ENCODE results near the gene PSMD9. TPM values are rescaled to one million over a fixed set of nuclear protein-coding genes. Genes with fewer than 3 reads are reported as not detected.

The PSMD9 gene
- 78.3 and 86.4 TPM in 2 replicates for total RNA-seq (2021)
- percentile 79 among the genes with signal in this experiment for Bru-seq, nascent RNA
- percentile 88 among the genes with signal in this experiment for BruChase-seq, experiment 1, labeled RNA remaining after a 2-hour chase
- BruChase-seq, experiment 2, labeled RNA remaining after a 6-hour chase = percentile 93 among the genes with signal in this experiment
- long read RNA-seq, transcript PSMD9-207 (6 exons, 2,784 nt) = major isoform, 152 of 175 reads
- long read RNA-seq, transcript PSMD9-201 (6 exons, 2,307 nt) = minor isoform, 11 of 175 reads
- long read RNA-seq, transcript PSMD9-208 (4 exons, 516 nt) = minor isoform, 7 of 175 reads
- long read RNA-seq, partial matches to known transcripts = 1 of 175 reads
- long read RNA-seq, other reads (novel, unspliced or antisense) = 2 of 175 reads

GRCh38 chr12:121888478-121889273 lies at the start of gene PSMD9:
Gene PSMD9 (plus strand): TSS chr12:121888790. CDS start chr12:121888857, 67 bp downstream.
- Histone ChIP-seq H3K27ac (ENCODE audit: low read depth, low read length, poor library complexity, severe bottlenecking) (peak within 1 kb of the TSS; percentile 94), H3K4me1 (ENCODE audit: insufficient read depth, low read length, poor library complexity, severe bottlenecking) (peaks cover 14% of the 10 kb centered on the region), H3K27me3 (replicated peaks; ENCODE audit: insufficient read depth, low read depth, low read length, poor library complexity) (no peaks in the 10 kb centered on the region), H3K9me3 (ENCODE audit: low read depth, low read length, poor library complexity, severe bottlenecking) (no peaks in the 10 kb centered on the region), H3K36me3 (ENCODE audit: insufficient read depth, low read length, poor library complexity, severe bottlenecking) (peaks cover 5% of the 10 kb centered on the region), H3K4me3 (ENCODE audit: low read depth, low read length, poor library complexity, severe bottlenecking) (peak within 1 kb of the TSS; percentile 87)
- TF ChIP-seq CTCF (conservative IDR thresholded peaks at IDR 0.05; ENCODE audit: low read depth, low read length) (peak; percentile 63), EZH2 (IDR thresholded peaks at IDR 0.05; ENCODE audit: borderline replicate concordance, low read depth, low read length, poor library complexity, severe bottlenecking) (no peak)
- ChIA-PET CTCF (interaction anchor here (0.6 to 1.3 kb wide), 5 partner anchors 29 to 112 kb away, joined by 3 to 10 read pairs (median 3); partner anchors contain the start of genes CFAP251 and RHOF), POLR2A (ENCODE audit: low non-redundant PET) (interaction anchor here (0.5 to 0.6 kb wide), 4 partner anchors 24 to 112 kb away, joined by 5 to 19 read pairs (median 8); no protein-coding TSS in a partner anchor)
- intact Hi-C loops (cut with micrococcal nuclease; ENCODE audit: unreplicated experiment) = loop anchor here (2.0 to 5.0 kb wide), 3 partner anchors 50 to 191 kb away; no protein-coding TSS in a partner anchor
- BruUV-seq (replicated peaks) = TSS peak; percentile 76
- peak; percentile 98 for DNase-seq (ENCODE audit: low spot score)

- TF ChIP-seq EZH2 (IDR thresholded peaks at IDR 0.05; ENCODE audit: borderline replicate concordance, low read depth, low read length, poor library complexity, severe bottlenecking) = no peak
- TF ChIP-seq CTCF (conservative IDR thresholded peaks at IDR 0.05; ENCODE audit: low read depth, low read length) = peak; percentile 52
- Histone ChIP-seq H3K9me3 (ENCODE audit: low read depth, low read length, poor library complexity, severe bottlenecking) (no peaks in the 10 kb centered on the region), H3K36me3 (ENCODE audit: insufficient read depth, low read length, poor library complexity, severe bottlenecking) (no peaks in the 10 kb centered on the region), H3K4me3 (ENCODE audit: low read depth, low read length, poor library complexity, severe bottlenecking) (peak overlapping the region; percentile 58), H3K4me1 (ENCODE audit: insufficient read depth, low read length, poor library complexity, severe bottlenecking) (peaks cover 5% of the 10 kb centered on the region), H3K27ac (ENCODE audit: low read depth, low read length, poor library complexity, severe bottlenecking) (peak overlapping the region; percentile 68), H3K27me3 (replicated peaks; ENCODE audit: insufficient read depth, low read depth, low read length, poor library complexity) (no peaks in the 10 kb centered on the region)
- intact Hi-C loops (cut with micrococcal nuclease; ENCODE audit: unreplicated experiment) = loop anchor here (2.0 kb wide), 1 partner anchor 49 kb away; the partner anchor contains the start of gene PSMD9
- DNase-seq (ENCODE audit: low spot score) = peak; percentile 98
- ChIA-PET CTCF (interaction anchor here (0.5 to 1.5 kb wide), 3 partner anchors 28 to 52 kb away, joined by 3 to 11 read pairs (median 4); no protein-coding TSS in a partner anchor), POLR2A (ENCODE audit: low non-redundant PET) (interaction anchor here (0.6 to 0.7 kb wide), 3 partner anchors 45 to 1719 kb away, joined by 4 to 12 read pairs (median 4); no protein-coding TSS in a partner anchor)
- BruUV-seq (replicated peaks) = no TSS peak
These were observed 49.2 kb upstream of the PSMD9 start for GRCh38 chr12:121839106-121839992.
